CD1c-positive myeloid dendritic cell (primary cell): ENCODE results near the gene LIMS1.
A peak's percentile ranks its signal among the peaks of the same experiment; 100 is the strongest.

Experiments
- DNase-seq: peaks from one replicate; pipeline ENCODE4 v3.0.0-alpha.2; 2016; ENCODE audit errors: extremely low spot score

Gene LIMS1

DNA sequence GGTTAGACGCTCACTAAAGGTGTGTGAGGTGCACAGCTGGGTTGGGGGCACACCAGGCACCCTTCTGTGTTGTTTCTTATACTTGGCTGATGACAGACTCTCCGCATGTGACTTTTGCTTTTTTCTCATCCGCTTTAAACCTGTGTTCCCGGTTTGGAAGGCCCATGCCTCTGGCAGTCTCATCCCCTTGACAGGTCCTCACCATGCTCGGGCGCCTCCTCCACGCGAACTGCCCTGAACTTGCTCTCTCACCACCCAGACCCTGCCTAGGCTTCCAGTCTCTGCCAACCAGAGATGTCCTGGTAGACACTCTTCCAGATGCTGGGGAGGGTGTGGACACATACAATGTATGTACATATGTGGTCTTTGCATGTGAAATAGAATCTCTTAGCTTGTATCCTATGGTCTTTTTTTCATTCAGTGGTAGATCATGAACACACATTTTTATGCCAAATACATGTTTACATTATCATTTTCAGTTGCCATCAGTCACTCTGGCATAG is 79.8 kb downstream of the LIMS1 start:
- no peak for DNase-seq

DNA sequence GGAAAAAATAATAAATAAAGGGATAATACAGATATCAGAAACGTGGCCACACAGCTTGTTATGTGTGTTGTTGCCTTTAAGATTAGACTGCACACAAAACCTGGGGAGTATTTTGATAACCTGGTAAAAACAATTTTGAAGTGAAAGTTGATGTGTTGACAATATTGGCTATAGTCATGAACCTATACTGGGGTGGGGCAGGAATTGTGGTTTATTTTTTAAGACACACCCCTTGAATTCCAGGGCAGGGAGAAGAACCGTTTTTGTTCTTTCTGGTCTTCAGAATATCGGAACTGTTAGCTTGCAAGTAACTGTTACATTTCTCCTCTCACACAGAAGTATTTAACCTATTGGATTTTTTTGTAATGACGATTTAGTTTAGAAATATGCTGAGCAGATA is 80.4 kb downstream of the LIMS1 start:
- DNase-seq, result no peak

DNA sequence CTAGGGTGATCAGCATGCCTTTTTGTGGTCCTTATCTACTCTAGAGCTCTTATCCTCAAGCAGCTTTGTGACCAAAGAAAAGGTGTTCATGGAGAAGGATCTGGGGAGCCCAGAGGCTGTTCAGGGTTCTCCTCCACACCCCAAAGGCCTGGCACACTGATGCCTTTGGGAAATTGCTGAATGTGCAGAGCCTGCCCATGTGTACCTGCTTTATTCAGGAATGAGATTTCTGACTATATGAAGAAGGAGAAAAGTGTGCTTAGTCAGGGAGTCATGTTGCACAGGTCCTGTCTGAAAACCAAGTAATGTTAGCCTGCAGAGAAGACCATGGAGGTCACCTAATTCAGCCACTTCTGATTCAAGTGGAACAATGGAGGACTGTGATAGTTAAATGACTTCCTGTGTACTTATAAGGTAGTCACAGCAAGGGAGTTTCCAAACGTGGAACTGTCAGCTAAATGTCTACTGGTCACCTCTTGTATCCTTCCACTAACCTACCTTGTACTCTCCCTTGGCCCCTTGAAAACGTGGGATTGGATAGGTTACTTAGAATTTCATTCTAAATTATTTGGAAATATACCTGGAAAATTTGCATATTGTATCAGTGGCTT is 81.3 kb downstream of the LIMS1 start:
- DNase-seq, result peak; percentile 42

DNA sequence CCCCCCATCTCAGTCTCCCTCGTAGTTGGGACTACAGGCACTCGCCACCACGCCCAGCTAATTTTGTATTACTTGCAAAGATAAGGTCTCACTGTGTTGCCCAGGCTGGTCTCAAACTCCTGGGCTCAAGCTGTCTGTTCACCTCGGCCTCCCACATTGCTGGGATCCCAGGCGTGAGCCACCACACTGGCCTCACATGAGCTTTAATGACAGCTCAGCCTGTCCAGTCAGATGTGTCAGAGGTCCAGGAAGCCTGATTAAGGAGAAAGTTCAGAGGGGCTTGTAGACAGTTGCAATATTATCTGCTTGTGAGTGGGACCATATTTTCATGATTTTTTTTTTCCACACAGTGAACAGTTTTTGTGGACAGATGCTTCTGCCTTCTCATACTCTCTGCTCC is 82.0 kb downstream of the LIMS1 start:
- DNase-seq, result no peak

DNA sequence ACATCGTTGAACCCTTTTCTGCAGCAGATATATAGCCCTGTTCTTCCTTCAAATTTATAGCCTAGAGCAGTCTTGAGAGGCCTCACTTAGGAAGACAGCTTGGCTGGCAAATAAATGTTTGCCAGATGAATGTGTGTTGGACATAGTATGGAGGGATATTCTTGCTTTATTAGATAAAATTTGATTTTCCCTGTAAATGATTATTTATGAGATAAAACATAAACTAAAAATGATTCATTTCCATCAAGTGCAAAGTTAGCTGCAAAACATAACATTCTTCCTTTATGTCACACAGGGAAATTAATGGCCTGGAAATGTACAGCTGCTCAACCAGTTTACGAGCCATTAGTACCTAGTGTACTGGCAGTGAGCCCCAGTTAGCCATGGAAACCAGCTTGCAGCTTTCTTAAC is 82.5 kb downstream of the LIMS1 start:
- no peak for DNase-seq

DNA sequence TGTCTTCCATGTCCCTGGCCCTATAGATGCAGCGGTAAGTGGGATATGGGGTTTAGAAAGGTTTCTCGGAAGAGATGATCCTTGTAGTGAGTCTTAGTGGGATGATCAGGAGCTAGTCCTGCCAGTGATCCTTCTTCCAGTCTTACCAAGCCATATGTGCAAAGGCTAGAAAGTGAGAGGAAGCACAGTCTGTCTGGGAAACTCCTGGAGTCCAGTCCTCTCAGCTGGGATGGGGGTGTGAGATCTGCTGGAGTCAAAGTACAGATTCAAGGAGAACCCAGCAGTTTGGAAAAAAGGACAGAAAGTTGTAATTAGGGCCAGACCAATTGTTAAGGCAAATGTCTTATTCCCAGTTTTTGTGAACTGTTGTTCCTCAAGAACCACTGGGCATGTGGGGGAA is 83.3 kb downstream of the LIMS1 start:
- no peak for DNase-seq

DNA sequence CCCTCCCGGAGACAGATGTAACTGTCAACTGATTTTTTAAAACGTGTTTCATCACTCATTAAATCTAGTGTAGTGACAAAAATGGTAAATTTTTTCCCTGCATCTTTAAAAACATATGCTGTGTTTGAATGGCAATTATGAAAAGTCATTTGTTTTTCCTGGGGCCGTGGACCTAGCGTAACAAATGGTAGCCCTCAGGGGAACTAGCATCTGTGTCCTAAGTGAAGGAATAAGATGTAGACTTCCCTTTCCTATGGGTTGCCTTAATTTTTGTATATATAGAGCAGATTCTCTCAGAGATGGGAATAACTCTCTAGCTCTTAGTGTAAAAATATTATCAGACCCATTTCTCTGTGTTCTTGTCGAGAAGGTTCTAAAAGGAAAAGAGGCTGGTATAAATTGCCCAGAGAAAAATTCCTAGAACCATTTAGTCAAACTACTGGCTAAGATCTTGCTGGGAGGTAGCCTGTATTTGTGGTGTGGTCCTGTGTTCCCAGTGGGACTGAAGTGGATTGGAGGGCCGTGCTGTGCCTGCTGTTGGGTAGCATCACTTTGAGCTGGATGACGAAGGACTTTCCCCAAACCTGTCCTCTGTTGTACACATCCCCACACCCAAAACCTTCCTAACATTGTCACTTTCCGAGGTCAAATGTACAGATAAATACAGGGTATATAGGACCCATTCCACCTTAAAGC is 85.8 kb downstream of the LIMS1 start:
- DNase-seq, result no peak

DNA sequence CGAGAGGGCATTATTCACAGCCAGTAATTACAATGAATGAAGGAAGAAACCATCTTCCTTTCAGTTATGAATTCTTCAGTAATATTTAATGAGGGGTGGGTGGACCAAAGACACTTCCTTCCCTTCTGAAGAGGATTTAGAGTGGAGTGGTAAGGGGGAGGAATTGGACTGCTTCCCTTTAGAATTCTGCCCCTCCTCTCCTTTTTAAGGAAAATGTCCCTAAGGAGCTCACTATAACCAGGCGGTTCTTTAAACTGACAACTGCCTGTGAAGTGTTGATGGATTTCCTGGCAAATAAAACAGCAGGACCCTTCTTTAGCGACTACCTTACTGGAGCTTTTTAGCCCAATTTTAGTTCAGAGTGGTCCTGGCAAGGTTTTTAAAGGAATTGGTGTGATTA is 86.4 kb downstream of the LIMS1 start:
- peak; percentile 62 for DNase-seq

DNA sequence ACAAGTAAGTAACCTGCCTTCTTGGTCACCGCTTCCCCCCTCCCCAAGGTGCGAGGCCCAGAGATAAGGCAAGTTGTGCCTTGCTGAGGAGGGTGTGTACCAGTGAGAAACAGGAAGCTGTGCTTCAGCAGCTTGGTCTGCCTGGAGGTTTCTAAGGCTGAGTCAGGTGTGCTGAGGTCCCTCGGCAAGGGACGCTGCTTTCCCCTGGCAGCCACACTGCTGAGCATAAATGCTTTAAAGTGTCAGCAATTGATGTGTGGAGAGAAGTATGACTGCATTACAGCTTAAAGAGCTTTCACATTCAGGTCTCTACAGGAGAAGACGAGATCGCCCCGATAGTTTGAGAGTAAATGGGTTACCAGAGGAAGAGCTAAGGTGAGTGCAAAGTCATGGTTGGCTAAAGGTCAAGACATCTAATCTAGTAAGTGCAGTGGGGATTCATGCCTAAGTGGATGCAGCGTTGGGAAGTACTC is 86.9 kb downstream of the LIMS1 start:
- peak; percentile 73 for DNase-seq

DNA sequence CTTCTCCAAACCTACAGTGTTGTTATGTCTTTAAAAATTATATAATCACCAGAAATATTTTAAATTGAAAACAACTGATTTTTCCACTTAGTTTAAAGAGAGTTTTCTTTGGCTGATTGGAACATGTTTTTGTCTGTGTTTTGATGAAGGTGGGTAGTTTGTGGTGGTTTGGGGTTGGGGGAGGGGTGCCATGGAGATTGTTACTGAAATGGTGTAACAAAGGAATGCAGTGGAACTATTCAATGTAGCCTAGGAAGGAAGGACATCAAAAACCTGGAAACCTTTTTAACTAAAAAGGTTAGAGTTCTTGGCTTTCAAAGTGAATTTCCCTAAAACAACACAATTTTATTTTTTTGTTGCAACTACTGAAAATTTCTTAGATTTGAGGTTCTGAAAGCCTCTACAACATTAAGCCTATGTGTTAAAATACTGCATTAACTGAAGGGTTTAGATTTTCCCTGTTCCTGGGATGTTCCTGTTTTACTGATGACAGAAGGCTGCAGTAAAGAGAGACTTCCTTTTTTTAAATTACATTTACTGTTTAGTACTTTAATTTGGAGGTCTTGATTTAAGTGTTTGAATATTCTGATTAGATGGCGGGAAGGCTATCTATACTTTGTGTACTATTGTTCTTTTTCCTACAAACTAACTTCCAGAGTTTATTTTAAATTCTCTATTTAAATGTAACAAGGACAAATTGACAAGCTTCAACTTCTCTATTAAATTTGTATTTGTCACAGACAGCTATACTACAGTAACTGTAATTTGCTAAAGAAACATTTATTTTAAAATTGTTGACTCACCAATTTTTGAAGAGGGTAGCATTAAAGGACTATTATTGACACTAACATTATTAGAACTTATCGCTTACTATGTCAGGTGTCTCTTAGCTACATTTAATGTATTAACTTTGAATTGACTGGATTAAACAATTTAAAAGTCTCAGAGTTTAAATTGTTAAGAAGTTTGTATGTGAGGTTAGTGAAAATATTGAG is 87.7 kb downstream of the LIMS1 start:
- peak; percentile 74 for DNase-seq

DNA sequence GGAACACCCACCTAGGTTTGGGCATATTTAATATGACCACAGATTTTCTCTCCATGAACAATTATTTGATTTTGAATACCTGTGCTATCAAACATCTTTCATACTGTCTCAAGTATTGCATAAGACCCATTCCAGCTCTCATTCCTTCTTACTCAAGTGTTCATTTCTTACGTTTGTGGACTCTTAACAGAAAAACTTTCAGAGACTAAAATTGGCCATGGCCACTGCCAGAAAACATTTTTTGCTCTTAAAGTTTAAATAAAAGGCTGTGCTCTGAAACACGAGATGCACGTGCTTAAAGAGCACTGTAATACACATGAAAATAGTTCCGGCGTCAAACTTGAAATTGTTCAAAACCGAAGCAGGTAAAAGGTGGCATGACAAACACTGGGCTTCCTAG is 89.3 kb downstream of the LIMS1 start:
- no peak for DNase-seq

DNA sequence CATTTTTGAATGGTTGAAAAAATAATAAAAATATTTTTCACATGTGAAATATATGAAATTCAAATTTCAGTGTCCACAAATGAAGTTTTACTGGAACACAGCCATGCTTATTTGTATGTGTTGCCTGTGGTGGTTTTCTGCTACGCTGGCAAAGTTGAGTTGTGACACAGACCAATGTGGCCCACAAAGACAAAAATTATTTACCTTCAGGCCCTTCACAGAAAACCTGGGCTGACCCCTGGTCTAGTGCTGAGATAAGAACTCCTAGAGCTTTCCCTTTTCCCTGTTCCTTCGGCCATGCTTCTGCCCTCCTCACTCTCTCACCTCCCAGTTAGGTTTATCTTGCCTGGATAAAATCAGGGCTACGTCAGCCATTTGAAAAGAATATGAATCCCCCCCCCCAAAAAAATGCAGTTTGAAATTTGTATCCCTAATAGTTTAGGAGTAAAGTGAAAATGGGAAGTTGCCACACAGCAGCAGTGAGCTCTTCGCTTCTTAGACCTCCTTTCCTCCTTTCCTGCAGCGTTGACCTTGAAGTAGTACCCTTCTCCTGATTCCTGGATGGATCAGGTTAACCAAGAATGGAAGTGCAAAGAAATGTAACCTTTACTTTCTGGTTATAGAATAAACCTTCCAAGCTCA is 91.0 kb downstream of the LIMS1 start:
- no peak for DNase-seq

DNA sequence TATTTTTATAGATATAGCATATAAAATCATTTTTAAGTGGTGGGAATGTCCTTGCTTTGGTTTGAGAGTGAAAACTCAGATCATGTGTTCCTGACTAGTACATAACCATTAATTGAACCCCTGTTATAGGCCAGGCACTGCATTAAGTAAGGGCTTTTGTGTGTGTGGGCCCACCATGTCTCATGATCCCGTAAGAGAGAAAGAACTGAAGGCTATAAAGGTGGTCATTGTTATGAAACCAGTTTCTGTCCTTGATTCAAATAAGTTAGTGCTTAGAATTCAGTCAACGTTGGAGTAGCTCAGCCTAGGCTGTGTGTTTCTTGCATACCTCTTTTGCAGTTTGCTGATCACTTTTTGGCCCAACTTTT is 91.5 kb downstream of the LIMS1 start:
- DNase-seq, result no peak

DNA sequence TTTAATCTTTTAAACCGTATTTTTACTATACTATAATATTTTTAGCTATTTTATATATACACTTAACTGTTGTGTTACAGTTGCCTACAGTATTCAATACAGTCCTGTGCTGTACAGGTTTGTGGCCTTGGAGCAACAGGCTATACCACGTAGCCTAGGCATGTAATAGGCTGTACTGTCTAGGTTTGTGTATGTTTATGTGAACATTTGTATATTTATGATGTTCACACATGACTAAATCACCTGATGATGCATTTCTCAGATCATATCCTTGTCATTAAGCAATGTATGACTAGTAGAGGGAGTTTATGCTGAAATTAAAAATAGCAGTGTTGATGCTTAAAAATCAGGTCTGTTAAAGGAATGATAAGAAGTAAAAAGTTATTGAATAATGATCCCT is 92.7 kb downstream of the LIMS1 start:
- DNase-seq, result no peak

DNA sequence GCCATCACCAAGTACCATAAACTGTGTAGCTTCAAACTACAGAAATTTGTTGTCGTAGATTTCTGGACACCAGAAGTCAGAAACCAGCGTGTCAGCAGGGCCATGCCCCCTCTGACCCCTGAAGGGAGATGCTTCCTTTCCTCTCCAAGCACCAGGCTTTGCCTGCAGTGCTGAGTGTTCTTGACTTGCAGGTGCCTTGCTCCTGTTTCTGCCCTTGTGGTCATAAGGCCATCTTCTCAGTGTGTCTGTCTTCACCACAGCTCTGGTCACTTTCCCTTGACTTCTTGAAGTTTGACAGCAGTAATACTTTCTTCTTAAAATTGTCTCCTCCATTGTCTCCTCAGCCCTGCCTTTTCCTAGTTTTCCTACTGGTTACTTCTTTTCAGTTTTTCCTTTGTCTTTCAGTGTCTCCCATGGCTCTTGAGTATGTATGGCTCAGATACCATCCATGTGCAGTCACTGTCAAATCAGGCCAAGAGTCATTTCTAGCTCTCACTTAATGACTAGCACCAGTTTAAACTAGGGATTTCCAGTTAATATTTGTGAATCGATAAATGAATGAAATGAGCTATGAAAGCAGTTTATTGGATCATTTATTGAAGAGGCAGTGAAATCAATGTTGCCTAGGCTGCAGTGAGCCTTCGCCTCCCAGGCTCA is 93.8 kb downstream of the LIMS1 start:
- DNase-seq, result no peak

DNA sequence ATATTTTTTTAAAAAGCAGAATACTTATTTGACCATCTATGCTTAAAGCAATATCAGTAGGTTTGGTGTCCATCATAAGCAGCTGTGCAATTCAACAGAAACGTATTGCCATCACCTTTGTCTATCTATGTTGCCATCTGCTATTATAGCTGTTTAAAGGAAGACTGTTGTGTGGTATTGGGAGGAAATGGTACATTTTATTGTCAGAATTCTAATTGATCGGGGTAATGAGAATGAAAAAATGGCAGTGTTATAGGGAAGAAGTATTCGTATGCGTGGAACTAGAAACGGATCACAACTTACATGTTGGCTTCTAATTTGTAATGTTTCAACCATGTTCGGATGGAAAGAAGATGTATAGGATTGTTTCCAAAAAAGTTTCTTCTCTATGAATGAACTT is 94.7 kb downstream of the LIMS1 start:
- DNase-seq, result no peak

DNA sequence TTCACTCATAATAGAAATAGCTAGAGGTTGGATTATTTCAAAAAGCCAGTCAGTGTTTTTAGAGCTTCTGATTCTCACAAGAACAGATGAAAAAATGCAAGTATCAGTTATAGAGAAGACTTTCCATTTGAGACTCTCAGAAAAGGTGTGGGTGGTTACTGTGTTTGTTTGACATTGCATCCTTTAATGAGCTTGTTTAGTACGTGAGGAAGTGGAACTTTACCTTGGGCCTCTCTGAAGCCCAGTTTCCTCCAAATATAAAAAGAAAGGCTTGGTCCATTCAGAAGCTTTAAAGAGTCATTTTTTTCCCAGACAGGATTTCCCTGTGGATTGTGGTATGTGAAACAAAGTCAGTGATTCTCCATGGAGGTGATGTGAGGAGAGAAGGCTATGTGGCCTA is 95.1 kb downstream of the LIMS1 start:
- peak; percentile 63 for DNase-seq

DNA sequence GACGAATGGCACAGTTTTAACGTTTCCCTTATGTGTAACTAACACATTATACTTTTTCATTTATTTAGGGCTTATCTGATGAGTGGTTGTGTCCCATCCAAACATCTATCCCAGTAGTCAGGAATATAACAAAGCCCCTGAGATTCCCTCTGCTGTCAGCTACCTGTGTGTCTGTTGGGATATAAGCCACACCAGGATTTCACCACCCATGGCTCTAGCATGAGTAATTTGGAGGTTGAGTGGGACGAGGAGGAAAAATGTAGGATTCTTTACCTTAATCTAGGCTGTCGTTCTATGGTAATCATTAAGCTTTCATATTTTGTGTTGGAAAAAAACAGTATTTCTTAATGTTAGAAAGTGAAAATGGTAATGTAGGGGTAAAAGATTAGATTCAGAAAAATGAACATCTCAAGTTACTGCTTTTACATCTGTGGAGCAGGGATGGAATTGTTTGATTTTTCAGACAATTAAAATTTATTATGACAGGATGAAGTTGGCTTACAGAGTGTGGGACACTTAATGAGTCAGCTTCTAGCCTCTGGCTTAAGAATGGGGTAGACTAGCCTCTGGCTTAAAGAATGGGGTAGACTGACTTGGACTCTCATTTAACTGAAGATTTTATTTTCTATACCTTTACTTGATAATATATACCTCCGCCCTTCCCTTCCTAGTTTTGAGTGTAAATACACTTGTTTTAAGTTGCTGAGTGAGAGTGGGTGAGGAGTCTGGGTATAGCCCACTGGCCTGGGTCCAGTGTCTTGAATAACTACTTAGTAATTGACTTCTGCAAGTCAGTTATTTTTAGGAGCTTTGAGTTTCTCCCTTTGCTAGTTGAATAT is 96.5 kb downstream of the LIMS1 start:
- DNase-seq, result no peak

DNA sequence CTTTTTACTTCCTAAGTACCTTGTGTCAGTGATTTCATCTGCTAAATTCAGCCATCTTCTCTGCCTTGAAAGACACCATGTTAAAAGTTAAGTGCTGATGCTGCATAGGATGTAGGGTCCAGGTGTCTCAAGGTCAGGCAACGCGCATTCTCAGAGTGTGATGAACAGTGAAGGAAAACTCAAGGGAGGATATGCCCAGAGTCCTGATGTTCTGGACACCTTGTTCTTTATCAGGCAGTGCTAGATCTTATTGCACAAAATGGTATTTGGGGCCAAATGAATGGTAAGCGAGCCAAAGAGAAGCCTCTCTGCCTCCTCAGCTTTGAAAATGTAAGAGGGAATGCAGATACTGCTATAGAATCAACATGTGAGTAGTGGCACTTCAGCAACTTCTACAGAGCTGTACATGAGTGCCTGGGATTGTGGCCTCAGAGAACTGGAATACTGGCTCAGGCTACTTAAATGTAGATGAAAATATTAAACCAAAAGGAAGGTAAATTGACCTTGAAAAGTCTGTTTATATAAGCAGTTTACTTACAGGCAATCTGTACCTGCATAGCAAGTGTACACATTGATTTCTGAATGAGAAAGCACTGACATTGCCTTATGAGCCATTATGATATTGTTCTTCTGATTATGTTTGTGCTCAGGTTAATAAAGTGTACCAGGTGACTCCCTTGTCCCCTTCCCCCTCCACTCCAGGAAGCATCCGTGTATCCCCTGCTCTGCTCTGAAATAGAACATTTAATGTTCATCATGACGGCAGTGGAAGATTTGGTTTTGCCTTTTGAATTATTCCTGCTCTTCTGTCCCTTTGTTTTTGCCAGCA is 98.3 kb downstream of the LIMS1 start:
- no peak for DNase-seq

DNA sequence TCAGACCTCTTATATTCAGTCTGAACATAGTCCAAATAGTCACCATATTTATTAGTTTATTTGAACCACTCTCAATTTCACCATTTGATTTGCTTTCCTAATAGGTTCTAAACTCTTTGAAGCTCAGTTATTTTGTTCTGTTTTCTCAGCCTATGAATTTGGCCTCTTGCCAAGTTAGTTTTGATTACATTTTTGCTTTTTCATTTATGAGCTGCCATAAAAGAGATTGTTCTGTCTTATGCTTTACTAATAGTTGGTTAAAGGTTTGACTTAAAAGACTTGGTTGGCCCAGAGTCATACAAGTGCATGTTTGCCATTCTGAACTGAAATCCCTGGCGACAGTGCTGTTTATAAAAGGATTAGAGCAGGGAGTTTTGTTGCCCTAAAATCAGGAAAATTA is 99.1 kb downstream of the LIMS1 start:
- DNase-seq, result peak; percentile 29
